ENCODE measurements around the gene VCX. TPM values are rescaled to one million over a fixed set of nuclear protein-coding genes. Genes with fewer than 3 reads are reported as not detected.

VCX gene
- polyA plus RNA-seq, 1 donor (not counting 4 experiments of a cell fraction or from before 2014, with no cell fraction given): not detected

- no peaks in the 10 kb centered on the region for H3K4me1 ChIP-seq (ENCODE audit: control insufficient read depth, extremely low read depth, insufficient read depth, low read length)
- H4K20me1 ChIP-seq (ENCODE audit: control insufficient read depth, extremely low read depth, insufficient read depth, low read length): no peaks in the 10 kb centered on the region
- DNase-seq (ENCODE audit: low read depth, low spot score): no peak
- H3K9ac ChIP-seq (ENCODE audit: control insufficient read depth, extremely low read depth, insufficient read depth, low read length): no peak overlapping the region
- H3K9me1 ChIP-seq (ENCODE audit: control insufficient read depth, extremely low read depth, insufficient read depth, low read length): no peaks in the 10 kb centered on the region
- H3K4me3 ChIP-seq (ENCODE audit: control insufficient read depth in 2 of 3, extremely low read depth in 1 of 3, insufficient read depth in 2 of 3, low read depth in 1 of 3, low read length in 3 of 3): no peak overlapping the region
- no peaks in the 10 kb centered on the region for H3K79me2 ChIP-seq (ENCODE audit: control insufficient read depth, insufficient read depth, low read length)
- H3K4me2 ChIP-seq (ENCODE audit: control insufficient read depth, extremely low read depth, insufficient read depth, low read depth, low read length): no peak overlapping the region
- dilution Hi-C loops (cut with MboI; ENCODE audit: extremely low pct_ligation_motif_present, low sequenced_read_pairs): no loop called here
- H2AFZ ChIP-seq (ENCODE audit: control insufficient read depth, low read length): no peak overlapping the region
- no peak for TF ChIP-seq EZH2 (IDR thresholded peaks at IDR 0.05; ENCODE audit: low read length)
- no peak for TF ChIP-seq CTCF (optimal IDR thresholded peaks at IDR 0.05 in 1 of 3, IDR thresholded peaks at IDR 0.05 in 1 of 3, conservative IDR thresholded peaks at IDR 0.05 in 1 of 3; ENCODE audit: extremely low read depth in 1 of 3, insufficient read depth in 2 of 3, low read length in 3 of 3)
- no peaks in the 10 kb centered on the region for H3K27me3 ChIP-seq (ENCODE audit: control insufficient read depth, extremely low read depth, insufficient read depth, low read length)
- H3K27ac ChIP-seq (ENCODE audit: control insufficient read depth, insufficient read depth, low read length): no peak overlapping the region
- no peaks in the 10 kb centered on the region for H3K9me3 ChIP-seq (ENCODE audit: control insufficient read depth, low read depth, low read length)
- no peak for FAIRE-seq
- no peaks in the 10 kb centered on the region for H3K36me3 ChIP-seq (ENCODE audit: control insufficient read depth in 2 of 2, extremely low read depth in 1 of 2, insufficient read depth in 2 of 2, low read length in 2 of 2)
These were observed 27.7 kb upstream of the VCX start for GRCh38 chrX:7815166-7815805.

GRCh38 chrX:7828594-7828993 is 14.4 kb upstream of the VCX start:
- Histone ChIP-seq H3K9me1 (ENCODE audit: control insufficient read depth, extremely low read depth, insufficient read depth, low read length) (no peaks in the 10 kb centered on the region), H3K4me3 (ENCODE audit: control insufficient read depth in 2 of 3, extremely low read depth in 1 of 3, insufficient read depth in 2 of 3, low read depth in 1 of 3, low read length in 3 of 3) (no peak overlapping the region), H3K27me3 (ENCODE audit: control insufficient read depth, extremely low read depth, insufficient read depth, low read length) (no peaks in the 10 kb centered on the region), H3K79me2 (ENCODE audit: control insufficient read depth, insufficient read depth, low read length) (no peaks in the 10 kb centered on the region), H2AFZ (ENCODE audit: control insufficient read depth, low read length) (no peak overlapping the region), H3K27ac (ENCODE audit: control insufficient read depth, insufficient read depth, low read length) (no peak overlapping the region), H3K36me3 (ENCODE audit: control insufficient read depth in 2 of 2, extremely low read depth in 1 of 2, insufficient read depth in 2 of 2, low read length in 2 of 2) (no peaks in the 10 kb centered on the region), H3K4me2 (ENCODE audit: control insufficient read depth, extremely low read depth, insufficient read depth, low read depth, low read length) (no peak overlapping the region), H3K9ac (ENCODE audit: control insufficient read depth, extremely low read depth, insufficient read depth, low read length) (no peak overlapping the region), H4K20me1 (ENCODE audit: control insufficient read depth, extremely low read depth, insufficient read depth, low read length) (no peaks in the 10 kb centered on the region), H3K9me3 (ENCODE audit: control insufficient read depth, low read depth, low read length) (no peaks in the 10 kb centered on the region), H3K4me1 (ENCODE audit: control insufficient read depth, extremely low read depth, insufficient read depth, low read length) (no peaks in the 10 kb centered on the region)
- TF ChIP-seq CTCF (optimal IDR thresholded peaks at IDR 0.05 in 1 of 3, IDR thresholded peaks at IDR 0.05 in 1 of 3, conservative IDR thresholded peaks at IDR 0.05 in 1 of 3; ENCODE audit: extremely low read depth in 1 of 3, insufficient read depth in 2 of 3, low read length in 3 of 3) (peak in 1 of 3 experiments; percentile 19), EZH2 (IDR thresholded peaks at IDR 0.05; ENCODE audit: low read length) (no peak)
- FAIRE-seq: no peak
- DNase-seq (ENCODE audit: low read depth, low spot score): no peak
- dilution Hi-C loops (cut with MboI; ENCODE audit: extremely low pct_ligation_motif_present, low sequenced_read_pairs): no loop called here

Measured in keratinocyte (primary cell).